HL-60 (cell line): ENCODE measurements around the gene PRDM16.

Source experiments
- DNase-seq, 2 experiments: peaks; one replicate each; pipeline ENCODE4 v3.0.0-alpha.2; 2010 to 2020; ENCODE audit warnings: low read depth in 1 of 2, low spot score in 1 of 2
- H3K27ac ChIP-seq: fragments of 250-450 bp; sonication (Bioruptor Pico); replicated peaks from 2 replicates; pipeline ENCODE4 v1.5.1; 2020; ENCODE audit warnings: mild to moderate bottlenecking, moderate library complexity
- H3K27me3 ChIP-seq: fragments of 250-450 bp; sonication (Bioruptor Pico); 2 replicates; pipeline ENCODE4 v1.5.1; 2021; ENCODE audit warnings: mild to moderate bottlenecking, moderate library complexity; ENCODE audit not compliant: insufficient read depth, poor library complexity, severe bottlenecking
- H3K4me3 ChIP-seq: replicated peaks from 2 replicates; pipeline ENCODE4 v1.5.1; 2011; ENCODE audit warnings: mild to moderate bottlenecking, control low read depth, low read length; ENCODE audit not compliant: insufficient read depth
- CTCF ChIP-seq: IDR thresholded peaks from one replicate; pipeline ENCODE4 v1.5.1; 2011; ENCODE audit warnings: low read length, control low read depth, inconsistent platforms; ENCODE audit not compliant: insufficient read depth
- GABPA ChIP-seq: IDR thresholded peaks from 2 replicates; pipeline ENCODE4 v1.6.1; 2012; ENCODE audit warnings: low read depth
- POLR2AphosphoS5 ChIP-seq: IDR thresholded peaks from 2 replicates; pipeline ENCODE4 v1.6.1; 2012; ENCODE audit warnings: low read depth
- REST ChIP-seq: IDR thresholded peaks from 2 replicates; pipeline ENCODE4 v1.6.1; 2012; ENCODE audit warnings: low read depth; ENCODE audit not compliant: insufficient replicate concordance
- SPI1 ChIP-seq: IDR thresholded peaks from 2 replicates; pipeline ENCODE4 v1.6.1; 2012; ENCODE audit warnings: low read depth, mild to moderate bottlenecking, borderline replicate concordance

Gene PRDM16

GRCh38 chr1:3330771-3331245, 261.8 kb downstream of the PRDM16 start:
- no peak for TF ChIP-seq GABPA
- TF ChIP-seq SPI1, result no peak
- TF ChIP-seq REST, result no peak
- TF ChIP-seq POLR2AphosphoS5, result no peak
- no peak for TF ChIP-seq CTCF
- Histone ChIP-seq H3K27ac (no peak overlapping the region), H3K4me3 (no peak overlapping the region), H3K27me3 (no peaks in the 10 kb centered on the region)
- DNase-seq, result no peak

- no peaks in the 10 kb centered on the region for H3K27me3 ChIP-seq
- no peak overlapping the region for H3K4me3 ChIP-seq
- H3K27ac ChIP-seq, result no peak overlapping the region
- DNase-seq, result no peak
- TF ChIP-seq SPI1, result no peak
- no peak for TF ChIP-seq GABPA
- no peak for TF ChIP-seq POLR2AphosphoS5
- no peak for TF ChIP-seq CTCF
- no peak for TF ChIP-seq REST
These were observed 262.6 kb downstream of the PRDM16 start for GRCh38 chr1:3331564-3331963.

- TF ChIP-seq POLR2AphosphoS5 (no peak), REST (no peak), SPI1 (no peak), CTCF (no peak), GABPA (no peak)
- Histone ChIP-seq H3K27ac (no peak overlapping the region), H3K4me3 (no peak overlapping the region), H3K27me3 (no peaks in the 10 kb centered on the region)
- DNase-seq, result no peak
These were observed 263.0 kb downstream of the PRDM16 start for GRCh38 chr1:3332043-3332442.
